GM12878 (cell line): ENCODE results near the gene TAS2R14.

ENCODE experiments used
- CREM ChIP-seq: IDR thresholded peaks from 2 replicates; pipeline ENCODE4 v1.6.1; 2014; ENCODE audit warnings: antibody characterized with exemption, low read depth
- CTCF ChIP-seq, 3 experiments: IDR thresholded peaks in 2 of 3; conservative IDR thresholded peaks in 1 of 3; 2 replicates each; pipeline ENCODE4 v1.5.1; 2011; ENCODE audit warnings: low read depth in 3 of 3, low read length in 3 of 3, mild to moderate bottlenecking in 3 of 3, control low read depth in 2 of 3, moderate library complexity in 2 of 3, inconsistent platforms in 1 of 3, mixed read lengths in 1 of 3; ENCODE audit not compliant: control insufficient read depth in 2 of 3, insufficient read depth in 1 of 3; ENCODE audit errors: extremely low read depth in 1 of 3
- POLR2AphosphoS5 ChIP-seq: IDR thresholded peaks from 2 replicates; pipeline ENCODE4 v1.6.1; 2011; ENCODE audit warnings: mild to moderate bottlenecking, low read length, inconsistent platforms
- RAD51 ChIP-seq: fragments of 450-650 bp; IDR thresholded peaks from 2 replicates; pipeline ENCODE4 v1.6.1; 2016; ENCODE audit warnings: moderate library complexity, mild to moderate bottlenecking, inconsistent platforms

GRCh38 chr12:10926269-10926668 lies 12.8 kb downstream of the TAS2R14 start:
- TF ChIP-seq POLR2AphosphoS5 (no peak), CREM (no peak), CTCF (IDR thresholded peaks at IDR 0.05 in 2 of 3, conservative IDR thresholded peaks at IDR 0.05 in 1 of 3; ENCODE audit: control insufficient read depth in 2 of 3, extremely low read depth in 1 of 3, insufficient read depth in 1 of 3, low read depth in 3 of 3, low read length in 3 of 3) (no peak), RAD51 (no peak)
